ENCODE results near the gene GPATCH3.

Gene GPATCH3

GRCh38 chr1:26844424-26845196 is 55.7 kb downstream of the GPATCH3 start:
- H3K4me3 ChIP-seq (replicated peaks; ENCODE audit: low read depth, low read length) = no peak overlapping the region
- DNase-seq (ENCODE audit: extremely low read depth, low read depth) = no peak
- no peak for TF ChIP-seq CTCF (IDR thresholded peaks at IDR 0.05; ENCODE audit: low read depth, low read length, missing control alignments)
